K562 (cell line): Measurements from ENCODE around the gene SDR42E2. TPM values are rescaled to one million over a fixed set of nuclear protein-coding genes. Genes with fewer than 3 reads are reported as not detected.

Experiments used
- BRD4 ChIP-seq: fragments of 200-600 bp; sonication (generic); IDR thresholded peaks from 2 replicates; pipeline ENCODE4 v1.6.1; 2017; ENCODE audit warnings: inconsistent platforms
- BRF2 ChIP-seq: IDR thresholded peaks from 3 replicates; pipeline ENCODE4 v1.6.1; 2011; ENCODE audit warnings: borderline replicate concordance, mild to moderate bottlenecking; ENCODE audit not compliant: insufficient read length, insufficient read depth
- CEBPZ ChIP-seq: fragments of 150-350 bp; IDR thresholded peaks from 2 replicates; pipeline ENCODE4 v1.6.1; 2014; ENCODE audit warnings: low read depth, mild to moderate bottlenecking, low read length, borderline replicate concordance
- CGGBP1 ChIP-seq: fragments of 250-450 bp; sonication (Bioruptor Pico); IDR thresholded peaks from 2 replicates; pipeline ENCODE4 v1.9.0; 2021; ENCODE audit warnings: mild to moderate bottlenecking
- CXXC5 ChIP-seq: fragments of 250-450 bp; sonication (Bioruptor Pico); IDR thresholded peaks from 2 replicates; pipeline ENCODE4 v1.8.0; 2022; ENCODE audit warnings: inconsistent platforms, mild to moderate bottlenecking, moderate library complexity
- HNRNPK ChIP-seq: fragments of 200-400 bp; formaldehyde crosslinking; IDR thresholded peaks from one replicate; pipeline ENCODE4 v1.6.1; 2018; ENCODE audit warnings: mild to moderate bottlenecking, low read depth, low read length; ENCODE audit not compliant: poor library complexity, severe bottlenecking
- JUN ChIP-seq, 2 experiments: sonication (generic) in 1 of 2; formaldehyde crosslinking in 1 of 2; IDR thresholded peaks; 2 replicates each; pipeline versions ENCODE4 v1.6.1 to v1.8.0; 2012 to 2022; ENCODE audit warnings: borderline replicate concordance in 2 of 2, mild to moderate bottlenecking in 2 of 2, improper control_type of control experiment in 1 of 2, low read depth in 1 of 2, low read length in 1 of 2, missing genetic modification reagents in 1 of 2
- JUNB ChIP-seq: fragments of 450-650 bp; formaldehyde crosslinking; conservative IDR thresholded peaks from 2 replicates; pipeline ENCODE4 v1.4.0; 2020; ENCODE audit warnings: mild to moderate bottlenecking
- L3MBTL2 ChIP-seq: fragments of 450-650 bp; IDR thresholded peaks from 2 replicates; pipeline ENCODE4 v1.6.1; 2016; ENCODE audit warnings: mild to moderate bottlenecking, moderate library complexity
- SFPQ ChIP-seq: fragments of 200-400 bp; formaldehyde crosslinking; IDR thresholded peaks from 2 replicates; pipeline ENCODE4 v1.6.1; 2017; ENCODE audit warnings: mild to moderate bottlenecking, low read depth, low read length, moderate library complexity
- SIX5 ChIP-seq, 2 experiments: IDR thresholded peaks; 2 replicates each; pipeline ENCODE4 v1.6.1; 2011; ENCODE audit warnings: low read length in 2 of 2, borderline replicate concordance in 1 of 2, low read depth in 1 of 2, mild to moderate bottlenecking in 1 of 2, moderate library complexity in 1 of 2; ENCODE audit not compliant: insufficient read depth in 1 of 2
- SMAD2 ChIP-seq: fragments of 150-350 bp; IDR thresholded peaks from 2 replicates; pipeline ENCODE4 v1.6.1; 2014; ENCODE audit warnings: low read depth, mild to moderate bottlenecking, low read length
- SMARCA5 ChIP-seq: fragments of 450-650 bp; IDR thresholded peaks from 2 replicates; pipeline ENCODE4 v1.6.1; 2016
- TAL1 ChIP-seq: fragments of 450-650 bp; IDR thresholded peaks from 2 replicates; pipeline ENCODE4 v1.6.1; 2016; ENCODE audit warnings: mild to moderate bottlenecking
- ZNF780A ChIP-seq: fragments of 250-450 bp; sonication (Bioruptor Pico); IDR thresholded peaks from 2 replicates; pipeline ENCODE4 v1.5.0; 2021; ENCODE audit warnings: mild to moderate bottlenecking
- ZNF785 ChIP-seq: fragments of 250-450 bp; sonication (Bioruptor Pico); IDR thresholded peaks from 2 replicates; pipeline ENCODE4 v1.4.0; 2020; ENCODE audit warnings: mild to moderate bottlenecking
- polyA plus RNA-seq, 8 experiments: library from polyadenylated mRNA; depleted of rRNA in 4 of 8; stranded (reverse) in 5 of 8; unstranded in 3 of 8; fragments of >200 nt; fragmentation: Nextera tagmentation in 2 of 8; fragmentation: Illumina TruSeq in 1 of 8; extraction: Ambion mirVana in 2 of 8; extraction: Trizol in 1 of 8; gene quantifications; 2 replicates each; pipeline versions ENCODE4 v1.2.1 to v1.2.3, GENCODE V29; 2011 to 2014; ENCODE audit warnings: inconsistent platforms in 1 of 8, missing spikeins in 1 of 8
- total RNA-seq, 7 experiments: library from RNA; depleted of rRNA in 6 of 7; stranded (reverse); fragments of >200 nt in 6 of 7; fragmentation: Illumina TruSeq in 2 of 7; extraction: Trizol in 2 of 7; gene quantifications; 2 replicates each; pipeline versions ENCODE4 v1.2.1 to v1.2.3, GENCODE V29; 2011 to 2021; ENCODE audit warnings: low replicate concordance in 1 of 7
- TF ChIP-seq, protein P1 (sequence below): sonication (generic); formaldehyde crosslinking; IDR thresholded peaks from 2 replicates; pipeline ENCODE4 v1.9.0; 2022; ENCODE audit warnings: mild to moderate bottlenecking, missing genetic modification reagents
- TF ChIP-seq, protein P2 (sequence below): fragments of 250-450 bp; sonication (Bioruptor Pico); IDR thresholded peaks from 2 replicates; pipeline ENCODE4 v1.8.0; 2022; ENCODE audit warnings: inconsistent platforms

Gene SDR42E2
- total and polyA plus RNA-seq, 9 of the 15 experiments (the other 6 are each of a cell fraction or from before 2014, with no cell fraction given): 0.03 to 0.07 (median 0.04) TPM; not detected in 4

DNA sequence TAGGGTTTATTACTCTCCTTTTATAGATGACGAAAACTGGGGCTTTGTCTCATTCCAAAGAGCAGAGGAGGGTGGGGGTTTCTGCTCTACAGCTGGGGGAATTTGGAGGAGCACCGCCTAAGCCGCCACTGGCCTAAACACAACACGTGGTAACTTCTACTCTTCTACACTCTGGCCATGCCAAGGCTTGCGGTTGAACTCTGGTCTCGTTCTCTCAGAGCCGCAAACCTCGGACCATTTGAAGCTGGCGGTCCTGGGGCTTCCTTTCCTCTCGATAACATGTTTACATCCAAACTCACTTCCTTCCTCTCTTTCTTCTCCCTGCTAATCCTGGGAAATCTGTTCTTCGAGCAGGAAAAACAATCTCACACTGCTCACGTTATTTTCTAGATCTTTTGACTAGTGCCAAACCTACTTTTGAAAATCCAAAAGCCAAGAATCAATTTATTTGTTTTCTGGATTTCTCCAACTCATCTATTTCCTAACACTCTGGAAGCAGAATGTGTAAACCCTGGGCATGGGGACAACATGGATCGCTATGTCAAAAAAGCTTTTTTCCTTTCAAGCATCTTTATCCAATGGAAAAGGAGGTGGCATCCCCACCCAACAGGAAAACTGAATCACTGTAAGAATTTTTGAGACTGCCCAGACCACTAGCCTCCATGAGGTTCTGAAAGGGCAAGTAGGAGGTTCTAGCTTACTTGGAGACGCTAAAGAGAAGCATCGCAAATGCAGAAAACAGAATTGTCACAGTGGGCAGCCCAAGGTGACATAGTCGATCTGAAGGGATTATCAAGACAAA lies 30.2 kb downstream of the SDR42E2 start (continued):
- no peak for TF ChIP-seq BRF2
- no peak for TF ChIP-seq CEBPZ
- TF ChIP-seq ZNF785: no peak
- TF ChIP-seq L3MBTL2: peak; percentile 94
- TF ChIP-seq, protein P1, sequence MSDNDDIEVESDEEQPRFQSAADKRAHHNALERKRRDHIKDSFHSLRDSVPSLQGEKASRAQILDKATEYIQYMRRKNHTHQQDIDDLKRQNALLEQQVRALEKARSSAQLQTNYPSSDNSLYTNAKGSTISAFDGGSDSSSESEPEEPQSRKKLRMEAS (CRISPR knock-in tag): peak; percentile 86
- TF ChIP-seq SIX5 (IDR thresholded peaks at IDR 0.05; ENCODE audit: borderline replicate concordance in 1 of 2, insufficient read depth in 1 of 2, low read depth in 1 of 2, low read length in 2 of 2): no peak
- TF ChIP-seq CXXC5 (CRISPR knock-in tag): no peak; the same call in 1 of the 2 replicates
- no peak for TF ChIP-seq ZNF780A (CRISPR knock-in tag)
- no peak for TF ChIP-seq TAL1
- TF ChIP-seq SFPQ: no peak
- no peak for TF ChIP-seq JUN (IDR thresholded peaks at IDR 0.05; ENCODE audit: borderline replicate concordance, low read depth, low read length)
- no peak for TF ChIP-seq JUN (CRISPR knock-in tag; IDR thresholded peaks at IDR 0.05; ENCODE audit: borderline replicate concordance)
- TF ChIP-seq SMARCA5: no peak
- TF ChIP-seq CGGBP1 (CRISPR knock-in tag): no peak
- TF ChIP-seq SMAD2: no peak
- TF ChIP-seq JUNB: no peak
- no peak for TF ChIP-seq HNRNPK
- no peak for TF ChIP-seq BRD4
- TF ChIP-seq, protein P2, sequence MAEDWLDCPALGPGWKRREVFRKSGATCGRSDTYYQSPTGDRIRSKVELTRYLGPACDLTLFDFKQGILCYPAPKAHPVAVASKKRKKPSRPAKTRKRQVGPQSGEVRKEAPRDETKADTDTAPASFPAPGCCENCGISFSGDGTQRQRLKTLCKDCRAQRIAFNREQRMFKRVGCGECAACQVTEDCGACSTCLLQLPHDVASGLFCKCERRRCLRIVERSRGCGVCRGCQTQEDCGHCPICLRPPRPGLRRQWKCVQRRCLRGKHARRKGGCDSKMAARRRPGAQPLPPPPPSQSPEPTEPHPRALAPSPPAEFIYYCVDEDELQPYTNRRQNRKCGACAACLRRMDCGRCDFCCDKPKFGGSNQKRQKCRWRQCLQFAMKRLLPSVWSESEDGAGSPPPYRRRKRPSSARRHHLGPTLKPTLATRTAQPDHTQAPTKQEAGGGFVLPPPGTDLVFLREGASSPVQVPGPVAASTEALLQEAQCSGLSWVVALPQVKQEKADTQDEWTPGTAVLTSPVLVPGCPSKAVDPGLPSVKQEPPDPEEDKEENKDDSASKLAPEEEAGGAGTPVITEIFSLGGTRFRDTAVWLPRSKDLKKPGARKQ (CRISPR knock-in tag): no peak
